ENCODE measurements around the gene KNSTRN.

Gene KNSTRN

DNA sequence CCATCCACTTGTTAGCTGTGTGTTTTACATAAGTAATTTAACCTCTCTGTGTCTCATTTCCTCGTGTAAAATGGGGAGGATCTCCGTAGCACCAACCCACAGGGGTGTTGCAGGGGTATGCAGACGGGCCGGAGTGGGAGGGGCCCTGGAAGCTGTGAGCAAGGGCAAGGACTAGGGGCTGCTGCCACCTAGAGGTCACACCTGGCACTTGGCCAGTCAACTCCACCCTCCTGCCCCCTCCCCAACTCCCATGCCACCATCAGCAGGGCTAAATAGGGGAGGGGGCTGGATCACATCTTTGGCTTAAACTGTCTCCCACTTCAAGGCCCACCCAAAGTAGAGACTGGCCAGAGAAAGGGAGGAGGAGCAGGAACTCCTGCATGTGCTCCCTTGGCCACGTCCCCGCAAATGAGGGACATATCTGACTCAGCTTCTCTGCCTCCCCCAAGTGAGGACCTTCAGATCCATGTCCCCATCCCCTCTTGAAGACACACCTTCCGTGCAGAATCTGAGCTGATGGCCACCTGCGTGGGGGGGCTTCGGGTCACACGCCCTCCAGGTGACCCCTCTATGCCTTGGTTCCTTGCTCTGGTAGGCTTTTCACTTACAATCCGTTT, 44.4 kb upstream of the KNSTRN start:
- FAIRE-seq = peak; percentile 94
- peak; percentile 96 for DNase-seq (ENCODE audit: insufficient read length, low spot score)
- TF ChIP-seq POLR2A (IDR thresholded peaks at IDR 0.05; ENCODE audit: low read depth, low read length) = no peak
- no peak for TF ChIP-seq TAF1 (IDR thresholded peaks at IDR 0.05; ENCODE audit: low read depth, low read length)
- no peak for TF ChIP-seq POLR2AphosphoS5 (IDR thresholded peaks at IDR 0.05; ENCODE audit: low read depth, low read length)
- TF ChIP-seq PAX5 (IDR thresholded peaks at IDR 0.05; ENCODE audit: insufficient read depth, low read length, severe bottlenecking) = no peak
- TF ChIP-seq POU2F2 (IDR thresholded peaks at IDR 0.05; ENCODE audit: low read depth, low read length) = peak; percentile 34; the same call in 1 of the 2 replicates

DNA sequence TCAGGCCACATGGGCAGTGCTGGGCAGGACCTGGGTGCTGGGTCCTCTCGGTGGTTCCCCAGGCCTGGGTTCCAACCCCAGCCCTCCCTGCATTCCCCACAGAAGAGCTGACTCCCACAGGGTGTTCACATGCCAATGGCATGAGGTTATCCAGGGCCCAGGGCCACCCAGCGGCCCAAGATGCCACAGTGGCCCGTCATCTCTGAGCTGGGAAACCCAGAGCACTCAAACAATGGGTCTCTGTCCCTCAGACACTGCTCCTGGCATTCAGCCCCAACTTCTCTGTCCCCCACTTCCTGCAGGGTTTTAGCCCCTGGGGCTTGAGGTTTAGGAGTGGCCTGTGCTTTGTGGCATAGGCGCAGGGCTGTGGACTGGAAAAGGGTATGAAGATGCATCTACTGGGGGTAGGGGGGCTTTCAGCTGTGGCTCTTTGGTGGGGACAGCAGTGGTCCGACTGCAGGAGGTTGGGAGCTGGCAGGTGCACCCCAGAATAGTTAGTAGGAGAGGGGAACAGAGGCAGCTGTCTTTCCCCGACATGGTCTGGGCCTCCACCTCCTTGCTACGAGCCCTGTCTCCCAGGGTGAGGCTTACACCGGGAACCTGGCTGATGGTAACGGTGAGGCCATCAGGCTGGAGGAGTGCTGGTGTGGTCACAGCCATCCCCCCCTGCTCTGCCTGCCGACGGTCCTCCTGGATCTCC, 43.5 kb upstream of the KNSTRN start:
- FAIRE-seq = no peak
- DNase-seq (ENCODE audit: insufficient read length, low spot score) = no peak
- TF ChIP-seq PAX5 (IDR thresholded peaks at IDR 0.05; ENCODE audit: insufficient read depth, low read length, severe bottlenecking) (no peak), SPI1 (IDR thresholded peaks at IDR 0.05; ENCODE audit: low read depth, low read length) (no peak), POLR2AphosphoS5 (IDR thresholded peaks at IDR 0.05; ENCODE audit: low read depth, low read length) (no peak), POLR2A (IDR thresholded peaks at IDR 0.05; ENCODE audit: low read depth, low read length) (no peak), TAF1 (IDR thresholded peaks at IDR 0.05; ENCODE audit: low read depth, low read length) (no peak)

DNA sequence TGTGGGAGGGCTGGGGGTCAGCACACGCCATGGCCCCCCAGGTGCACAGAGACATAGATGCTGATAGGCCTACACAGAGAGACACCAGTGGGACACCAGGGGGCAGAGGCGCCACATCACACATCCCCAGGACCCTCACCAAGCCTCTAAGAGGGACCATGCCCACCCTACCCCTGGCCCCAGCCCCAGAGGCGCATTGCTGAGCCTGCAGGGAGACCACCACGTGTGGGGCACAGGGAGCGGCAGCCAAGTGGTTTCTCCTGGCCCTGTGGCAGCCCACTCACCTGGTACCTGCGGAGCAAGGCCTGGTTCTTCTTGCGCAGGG, 42.9 kb upstream of the KNSTRN start:
- FAIRE-seq = no peak
- no peak for TF ChIP-seq PAX5 (IDR thresholded peaks at IDR 0.05; ENCODE audit: insufficient read depth, low read length, severe bottlenecking)
- no peak for DNase-seq (ENCODE audit: insufficient read length, low spot score)

DNA sequence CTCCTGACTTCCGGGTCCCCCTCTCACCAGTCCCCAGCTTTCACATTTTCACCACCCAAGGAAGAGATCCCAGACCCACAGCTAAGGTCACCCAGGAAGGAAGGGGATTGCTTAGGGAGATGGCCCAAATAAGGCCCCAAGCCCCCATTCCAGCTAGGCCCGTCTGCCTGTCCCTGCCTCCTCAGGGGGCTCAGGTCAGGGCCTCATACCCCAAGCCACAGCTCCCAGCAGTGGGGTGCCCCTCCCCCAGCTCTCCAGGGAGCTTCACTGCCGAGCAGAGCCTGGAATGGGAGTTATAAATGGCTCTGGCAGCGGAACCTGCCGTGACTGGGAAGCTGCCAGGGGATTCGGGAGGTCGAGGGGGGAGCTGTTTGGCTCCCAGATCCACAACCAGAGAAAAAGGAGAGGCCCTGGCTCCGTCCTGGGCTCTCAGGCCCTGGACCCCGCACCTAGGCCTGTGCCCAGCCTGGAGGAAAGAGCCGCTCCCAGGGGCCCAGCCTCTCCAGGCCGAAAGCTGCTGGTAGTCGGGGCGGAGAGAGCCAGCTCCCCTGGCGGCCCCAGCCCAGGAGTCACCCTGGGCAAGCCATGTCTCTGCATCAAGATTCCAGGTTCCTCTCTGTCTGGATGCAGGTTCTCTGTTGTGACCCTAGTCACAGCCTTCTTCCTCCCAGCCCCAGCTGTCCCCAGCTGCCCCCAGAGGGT, 42.3 kb upstream of the KNSTRN start:
- no peak for FAIRE-seq

DNA sequence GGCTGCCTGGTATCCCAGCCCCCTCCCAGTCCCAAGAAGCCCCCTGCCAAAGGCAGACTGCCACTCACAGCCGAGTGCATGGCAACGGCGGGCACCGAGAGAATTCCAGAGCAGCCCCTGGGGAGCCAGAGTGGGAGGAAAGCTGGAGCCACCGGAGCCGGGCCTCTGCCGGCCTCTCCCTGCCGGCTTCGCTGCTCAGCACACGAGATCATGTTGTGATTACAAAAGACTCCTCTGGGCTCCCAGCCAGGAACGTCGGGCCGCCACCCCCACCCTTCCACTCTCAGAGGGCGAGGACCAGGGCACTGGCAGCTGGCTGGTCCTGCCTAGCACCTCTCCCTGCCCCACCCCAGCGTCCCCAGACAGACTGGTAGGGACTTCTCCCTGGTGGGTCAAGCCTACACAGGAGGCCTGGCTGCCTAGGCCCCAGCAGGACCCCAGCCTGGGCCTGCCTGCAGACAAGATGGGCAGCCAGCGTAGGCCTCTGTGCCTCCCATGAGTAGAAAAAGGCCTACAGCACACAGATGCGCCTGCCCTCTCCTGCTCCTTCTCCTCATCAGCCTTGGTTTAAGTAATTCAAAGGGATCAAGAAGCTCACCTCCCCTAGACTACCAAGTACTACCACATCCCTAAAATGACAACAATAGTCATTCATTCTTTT, 41.7 kb upstream of the KNSTRN start, which contains the start of gene CCDC9B:
Gene CCDC9B, minus strand, starts transcription at position 200 of the 661 bp plus-strand sequence. Its CDS starts 120 bp downstream, at position 80.
- TF ChIP-seq POLR2A (IDR thresholded peaks at IDR 0.05; ENCODE audit: low read depth, low read length) (no peak), POLR2AphosphoS5 (IDR thresholded peaks at IDR 0.05; ENCODE audit: low read depth, low read length) (no peak), SPI1 (IDR thresholded peaks at IDR 0.05; ENCODE audit: low read depth, low read length) (no peak), TAF1 (IDR thresholded peaks at IDR 0.05; ENCODE audit: low read depth, low read length) (no peak), PAX5 (IDR thresholded peaks at IDR 0.05; ENCODE audit: insufficient read depth, low read length, severe bottlenecking) (no peak), POU2F2 (IDR thresholded peaks at IDR 0.05; ENCODE audit: low read depth, low read length) (no peak)
- FAIRE-seq (no peak), DNase-seq (ENCODE audit: insufficient read length, low spot score) (no peak)

More for the DNA sequence above, 42.3 kb upstream of the KNSTRN start:
- TF ChIP-seq TAF1 (IDR thresholded peaks at IDR 0.05; ENCODE audit: low read depth, low read length) (no peak), POLR2AphosphoS5 (IDR thresholded peaks at IDR 0.05; ENCODE audit: low read depth, low read length) (no peak), POLR2A (IDR thresholded peaks at IDR 0.05; ENCODE audit: low read depth, low read length) (no peak), POU2F2 (IDR thresholded peaks at IDR 0.05; ENCODE audit: low read depth, low read length) (no peak), PAX5 (IDR thresholded peaks at IDR 0.05; ENCODE audit: insufficient read depth, low read length, severe bottlenecking) (no peak), SPI1 (IDR thresholded peaks at IDR 0.05; ENCODE audit: low read depth, low read length) (no peak)
- DNase-seq (ENCODE audit: insufficient read length, low spot score) = no peak

DNA sequence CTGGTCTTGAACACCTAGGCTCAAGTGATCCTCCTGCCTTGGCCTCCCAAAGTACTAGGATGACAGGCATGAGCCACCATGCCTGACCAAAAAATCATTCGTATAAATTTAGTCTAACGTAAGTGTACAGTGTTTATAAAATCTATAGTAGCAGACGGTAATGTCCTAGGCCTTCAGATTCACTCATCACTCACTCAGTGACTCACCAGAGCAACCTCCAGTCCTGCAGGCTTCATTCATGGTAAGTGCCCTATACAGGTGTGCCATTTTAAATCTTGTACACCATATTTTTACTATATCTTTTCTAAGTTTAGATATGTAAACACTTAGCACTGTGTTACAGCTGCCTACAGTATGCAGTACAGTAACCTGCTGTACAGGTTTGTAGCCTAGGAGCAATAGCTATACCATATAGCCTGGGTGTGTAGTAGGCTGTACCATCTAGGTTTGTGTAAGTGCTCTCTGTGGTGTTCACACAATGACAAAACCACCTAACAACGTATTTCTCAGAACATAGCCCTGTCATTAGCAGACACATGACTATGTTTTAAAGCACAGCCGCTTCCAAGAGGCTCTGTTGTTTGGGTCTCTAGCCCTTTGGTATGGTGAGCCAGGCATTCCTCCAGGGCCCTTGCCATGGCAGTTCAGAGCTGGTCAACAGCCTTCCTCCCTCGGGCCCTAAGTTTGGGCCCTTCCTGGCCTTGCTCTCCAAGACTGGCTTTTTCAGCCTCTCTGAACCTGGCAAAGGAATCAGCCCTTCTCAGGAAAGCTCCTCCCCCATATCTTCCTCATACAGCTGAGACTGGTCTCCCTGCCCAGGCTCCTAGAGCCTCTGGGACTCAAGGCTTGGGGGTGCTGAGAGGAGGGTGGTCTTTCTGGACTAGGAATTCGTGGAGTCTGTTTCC, 39.9 kb upstream of the KNSTRN start:
- TF ChIP-seq POU2F2 (IDR thresholded peaks at IDR 0.05; ENCODE audit: low read depth, low read length) = no peak
- no peak for TF ChIP-seq SPI1 (IDR thresholded peaks at IDR 0.05; ENCODE audit: low read depth, low read length)
- no peak for TF ChIP-seq POLR2AphosphoS5 (IDR thresholded peaks at IDR 0.05; ENCODE audit: low read depth, low read length)
- TF ChIP-seq PAX5 (IDR thresholded peaks at IDR 0.05; ENCODE audit: insufficient read depth, low read length, severe bottlenecking) = no peak
- no peak for TF ChIP-seq POLR2A (IDR thresholded peaks at IDR 0.05; ENCODE audit: low read depth, low read length)
- no peak for TF ChIP-seq TAF1 (IDR thresholded peaks at IDR 0.05; ENCODE audit: low read depth, low read length)
- no peak for DNase-seq (ENCODE audit: insufficient read length, low spot score)
- no peak for FAIRE-seq

DNA sequence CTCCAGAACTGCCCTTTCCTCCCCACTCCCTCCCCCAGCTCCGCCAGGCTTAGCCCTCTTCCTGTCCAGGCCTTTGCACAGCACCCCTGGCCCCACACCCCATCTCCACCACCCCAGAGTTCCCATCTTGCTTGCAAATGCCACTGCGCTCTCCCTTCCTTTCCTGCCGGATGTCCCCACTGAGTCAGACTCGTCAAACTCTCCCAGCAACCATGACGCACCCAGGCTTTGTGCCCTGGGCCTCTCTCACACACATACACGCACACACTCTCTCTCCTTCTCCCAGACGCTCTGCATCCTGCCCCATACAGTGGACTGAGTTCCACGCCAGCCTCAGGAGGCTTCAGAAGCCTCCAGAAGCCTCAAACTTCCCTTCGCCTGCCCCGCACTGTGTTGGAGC, 39.0 kb upstream of the KNSTRN start:
- FAIRE-seq (no peak), DNase-seq (ENCODE audit: insufficient read length, low spot score) (no peak)
- TF ChIP-seq POLR2AphosphoS5 (IDR thresholded peaks at IDR 0.05; ENCODE audit: low read depth, low read length) = no peak
- TF ChIP-seq POLR2A (IDR thresholded peaks at IDR 0.05; ENCODE audit: low read depth, low read length) = no peak
- TF ChIP-seq POU2F2 (IDR thresholded peaks at IDR 0.05; ENCODE audit: low read depth, low read length) = no peak

DNA sequence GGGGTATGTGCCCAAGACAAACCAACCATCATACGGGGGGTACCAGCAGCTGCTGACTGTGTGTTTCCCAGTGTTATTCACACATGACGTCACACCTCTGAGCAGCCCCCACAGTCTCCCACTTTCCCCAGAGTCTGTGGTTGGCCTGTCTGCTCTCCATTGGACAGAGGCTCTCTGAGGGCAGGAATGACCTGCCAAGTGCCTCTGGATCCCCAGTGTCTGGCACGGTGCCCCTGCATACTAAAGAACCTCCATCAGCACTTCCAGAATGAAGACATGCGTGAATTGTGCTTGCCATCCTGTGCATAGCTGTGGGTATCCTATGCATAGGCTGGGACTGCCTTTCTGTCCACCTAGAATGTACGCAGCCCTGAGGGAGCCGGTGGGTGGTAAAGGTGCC, 38.3 kb upstream of the KNSTRN start:
- TF ChIP-seq POU2F2 (IDR thresholded peaks at IDR 0.05; ENCODE audit: low read depth, low read length) = no peak
- no peak for TF ChIP-seq PAX5 (IDR thresholded peaks at IDR 0.05; ENCODE audit: insufficient read depth, low read length, severe bottlenecking)
- TF ChIP-seq SPI1 (IDR thresholded peaks at IDR 0.05; ENCODE audit: low read depth, low read length) = no peak
- TF ChIP-seq TAF1 (IDR thresholded peaks at IDR 0.05; ENCODE audit: low read depth, low read length) = no peak
- TF ChIP-seq POLR2A (IDR thresholded peaks at IDR 0.05; ENCODE audit: low read depth, low read length) = no peak
- TF ChIP-seq POLR2AphosphoS5 (IDR thresholded peaks at IDR 0.05; ENCODE audit: low read depth, low read length) = no peak
- DNase-seq (ENCODE audit: insufficient read length, low spot score) (no peak), FAIRE-seq (no peak)
